Activated T-helper 1 cell treated with anti-CD3 and anti-CD28 coated beads, Interleukin-2, amount 50 U/mL, for 16 hours (primary cell): ENCODE data around the gene GPD1L.
"Not testable (repeated sequence)": the region's sequence is repeated elsewhere in the genome, so short reads cannot be mapped to it uniquely, and the experiment has no call there.

Experiments used
- DNase-seq, 2 donors: peaks; one replicate each; pipeline ENCODE4 v3.0.0-alpha.2; 2020; ENCODE audit warnings: low read depth in 1 of 2, low spot score in 1 of 2

The GPD1L gene

DNA sequence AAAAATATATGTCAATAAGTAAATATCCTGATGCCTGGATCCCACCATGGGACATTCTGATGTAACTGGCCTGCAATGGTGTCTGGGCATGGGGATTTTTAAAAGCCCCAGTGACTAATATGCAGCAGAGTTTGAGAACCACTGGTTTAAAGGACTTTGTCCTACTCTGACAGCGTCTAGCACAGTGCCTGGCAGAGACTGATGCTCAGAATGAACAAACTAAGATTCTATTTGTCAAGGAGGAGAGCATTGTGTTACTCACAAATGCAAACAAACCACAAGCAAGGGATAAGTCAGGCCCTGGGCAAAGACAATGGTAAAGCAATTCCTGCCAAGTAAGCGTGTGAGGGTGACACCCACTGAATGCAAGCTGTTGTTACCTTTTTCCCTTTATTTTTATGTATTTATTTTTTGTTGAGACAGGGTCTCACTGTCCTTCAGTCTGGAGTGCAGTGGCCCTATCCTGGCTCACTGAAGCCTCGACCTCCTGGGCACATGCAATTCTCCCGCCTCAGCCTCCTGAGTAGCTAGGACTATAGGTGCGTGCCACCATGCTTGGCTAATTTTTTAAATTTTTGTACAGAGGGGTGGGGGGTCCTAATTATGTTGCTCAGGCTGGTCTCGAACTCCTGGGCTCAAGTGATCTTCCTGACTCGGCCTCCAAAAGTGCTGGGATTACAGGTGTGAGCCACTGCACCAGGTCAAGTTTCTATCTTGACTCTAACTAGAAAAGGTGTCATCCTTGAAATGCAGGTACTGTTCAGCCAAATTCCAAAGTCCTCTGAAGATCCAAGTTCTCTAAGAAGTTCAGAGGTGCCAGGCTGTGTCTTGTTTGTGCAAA is 909 bp upstream of the GPD1L start:
- no peak for DNase-seq

DNA sequence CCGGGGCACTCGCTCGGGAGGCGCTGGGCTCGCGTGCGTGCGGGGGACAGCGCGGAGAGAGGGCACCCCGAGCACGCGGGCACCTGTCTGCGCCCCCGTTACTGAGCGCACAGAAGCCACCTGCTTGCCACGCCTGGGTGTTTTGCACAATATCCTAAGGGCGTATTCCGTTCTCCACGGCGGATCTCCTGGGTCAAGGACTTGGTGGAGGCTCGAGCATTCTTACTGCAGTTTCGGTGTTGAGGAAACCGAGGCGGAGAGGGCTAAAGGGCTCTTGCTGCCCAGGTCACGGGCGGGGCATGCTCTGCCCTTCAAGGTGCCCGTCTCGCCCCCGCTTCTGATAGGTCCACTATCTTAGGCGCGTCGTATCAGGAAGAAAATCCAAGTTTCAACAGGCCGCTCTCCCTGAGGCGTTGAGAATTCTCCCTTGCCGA is 526 bp downstream of the GPD1L start:
- peak; percentile 6 to 7 for DNase-seq

DNA sequence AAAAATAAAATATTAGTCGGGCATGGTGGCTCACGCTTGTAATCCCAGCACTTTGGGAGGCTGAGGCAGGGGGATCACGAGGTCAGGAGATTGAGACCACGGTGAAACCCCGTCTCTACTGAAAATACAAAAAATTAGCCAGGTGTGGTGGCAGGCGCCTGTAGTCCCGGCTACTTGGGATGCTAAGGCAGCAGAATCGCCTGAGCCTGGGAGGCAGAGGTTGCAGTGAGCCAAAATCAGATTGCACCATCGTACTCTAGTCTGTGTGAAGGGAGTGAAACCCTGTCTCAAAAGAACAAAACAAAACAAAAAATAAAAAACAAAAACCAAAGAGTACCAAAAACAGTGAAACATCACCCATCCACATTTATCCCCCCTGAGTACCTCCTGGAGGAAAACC is 1.8 kb downstream of the GPD1L start:
- not testable (repeated sequence) for DNase-seq

DNA sequence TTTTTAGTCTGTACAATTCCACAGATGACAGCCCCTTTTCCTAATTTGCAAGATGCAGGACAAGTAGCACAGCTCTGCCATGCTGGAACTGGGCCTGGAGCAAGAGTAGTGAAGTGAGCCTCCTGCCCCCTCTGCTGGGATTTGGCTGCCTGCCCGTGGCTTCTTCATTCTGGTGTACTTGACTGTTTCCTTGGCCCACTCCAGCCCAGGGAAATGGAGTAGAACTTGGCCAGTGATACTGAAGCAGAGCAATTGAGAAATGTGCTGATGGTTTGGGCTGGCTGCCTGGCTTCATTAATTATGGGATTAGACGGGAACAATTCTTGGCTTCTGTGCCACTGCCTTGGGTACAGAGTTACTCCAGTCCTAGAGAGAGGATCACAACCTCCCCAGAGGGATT is 2.8 kb downstream of the GPD1L start:
- no peak for DNase-seq

DNA sequence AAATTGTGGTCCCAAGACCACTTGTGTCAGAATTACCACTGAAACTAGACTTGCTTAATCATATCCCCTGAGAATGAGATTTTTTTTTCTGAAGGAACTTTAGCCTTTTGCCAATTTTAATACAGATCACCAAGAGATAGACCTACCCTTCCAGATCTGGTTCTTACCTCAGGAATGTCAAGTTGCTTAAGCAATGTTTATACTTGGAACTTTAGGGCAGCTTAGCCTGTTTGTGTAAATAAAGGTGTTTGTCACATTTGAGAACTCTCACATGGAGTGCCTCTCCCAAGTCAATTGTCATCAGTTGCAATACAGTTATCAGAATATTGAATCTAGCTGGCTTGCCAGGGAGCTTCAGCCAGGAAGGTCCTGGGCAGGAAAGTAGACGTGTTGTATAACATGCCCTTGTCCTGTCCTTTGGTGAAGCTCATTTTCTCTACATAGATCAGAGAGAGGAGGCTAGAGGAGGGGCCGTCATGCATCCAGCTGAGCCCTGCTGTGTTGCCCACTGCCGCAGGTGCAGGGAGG is 3.9 kb downstream of the GPD1L start:
- no peak for DNase-seq

DNA sequence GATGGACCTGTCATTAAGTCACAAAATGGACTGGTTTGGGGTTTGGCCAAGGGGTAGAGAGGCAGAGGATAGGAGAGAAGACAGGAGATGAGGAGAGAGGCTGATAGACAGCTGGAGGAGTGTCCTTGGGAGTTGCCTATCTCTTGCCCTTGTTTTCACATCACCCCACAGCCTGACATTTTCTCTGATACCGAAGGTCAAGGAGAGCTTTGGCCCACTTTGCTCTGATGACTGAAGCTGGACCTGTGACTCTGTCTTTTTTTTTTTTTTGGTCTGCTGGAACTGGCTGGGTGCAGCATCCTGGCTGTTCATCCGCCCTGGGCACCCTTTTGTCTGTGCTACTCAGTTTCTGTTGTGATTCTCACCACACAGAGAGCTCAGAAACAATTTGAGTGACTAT is 5.1 kb downstream of the GPD1L start:
- DNase-seq = no peak

DNA sequence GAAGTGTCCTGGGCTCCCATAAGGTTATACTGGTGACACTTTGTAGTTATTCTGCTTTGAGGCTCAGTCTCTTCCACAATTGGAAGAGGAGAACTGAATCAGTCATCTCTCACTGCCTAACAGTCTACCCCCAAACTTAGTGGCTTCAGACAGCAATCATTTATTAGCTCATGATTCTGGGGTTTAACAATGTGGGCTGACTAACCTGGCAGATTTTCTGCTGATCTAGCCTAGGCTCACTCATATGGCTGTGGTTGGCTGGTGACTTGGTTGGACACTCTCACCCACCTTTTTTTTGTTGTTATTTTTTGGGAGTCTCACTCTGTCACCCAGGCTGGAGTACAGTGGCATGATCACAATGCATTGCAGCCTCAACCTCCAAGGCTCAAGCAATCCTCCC is 7.1 kb downstream of the GPD1L start:
- DNase-seq = no peak

DNA sequence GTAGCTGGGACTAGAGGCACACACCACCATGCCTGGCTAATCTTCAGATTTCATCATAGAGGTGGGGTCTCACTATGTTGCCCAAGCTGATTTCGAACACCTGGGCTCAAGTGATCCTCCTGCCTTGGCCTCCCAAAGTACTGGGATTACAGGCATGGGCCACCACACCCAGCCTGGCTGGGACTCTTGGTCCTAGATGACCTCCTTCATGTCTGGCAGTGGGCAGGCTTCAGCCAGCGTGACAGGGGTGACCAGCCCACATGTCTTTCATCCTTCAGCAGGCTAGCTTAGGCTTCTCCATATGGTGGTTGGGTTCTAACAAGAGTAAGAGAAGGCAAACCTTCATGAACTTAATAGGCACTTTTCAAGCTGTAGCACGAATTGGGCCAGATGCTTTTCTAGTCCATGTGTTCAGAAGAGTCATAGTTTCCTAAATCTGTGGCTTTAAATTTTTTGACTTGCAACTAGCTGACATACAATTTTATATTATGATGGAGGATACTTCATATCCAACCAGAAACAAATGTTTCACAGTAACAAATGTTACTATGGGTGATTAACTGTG is 7.6 kb downstream of the GPD1L start:
- DNase-seq = no peak

DNA sequence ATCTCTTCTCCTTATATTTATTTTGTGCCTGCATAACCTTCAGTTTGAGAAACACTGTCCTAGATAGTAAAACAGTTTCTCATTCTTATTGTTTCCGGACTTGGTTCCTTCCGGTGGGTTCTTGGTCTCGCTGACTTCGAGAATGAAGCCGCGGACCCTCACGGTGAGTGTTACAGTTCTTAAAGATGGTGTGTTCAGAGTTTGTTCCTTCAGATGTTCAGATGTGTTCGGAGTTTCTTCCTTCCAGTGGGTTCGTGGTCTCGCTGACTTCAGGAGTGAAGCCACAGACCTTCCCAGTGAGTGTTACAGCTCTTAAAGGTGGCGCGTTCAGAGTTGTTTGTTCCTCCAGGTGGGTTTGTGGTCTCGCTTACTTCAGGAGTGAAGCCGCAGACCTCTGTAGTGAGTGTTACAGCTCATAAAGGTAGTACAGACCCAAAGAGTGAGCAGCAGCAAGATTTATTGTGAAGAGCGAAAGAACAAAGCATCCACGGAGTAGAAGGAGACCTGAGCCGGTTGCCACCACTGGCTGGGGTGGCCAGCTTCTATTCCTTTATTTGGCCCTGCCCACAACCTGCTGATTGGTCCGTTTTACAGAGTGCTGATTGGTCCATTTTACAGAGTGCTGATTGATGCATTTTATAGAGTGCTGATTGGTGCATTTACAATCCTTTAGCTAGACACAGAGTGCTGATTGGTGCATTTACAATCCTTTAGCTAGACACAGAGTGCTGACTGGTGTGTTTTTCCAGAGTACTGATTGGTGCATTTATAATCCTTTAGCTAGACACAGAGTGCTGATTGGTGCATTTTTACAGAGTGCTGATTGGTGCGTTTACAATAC is 8.3 kb downstream of the GPD1L start:
- peak; percentile 26 to 37 for DNase-seq

DNA sequence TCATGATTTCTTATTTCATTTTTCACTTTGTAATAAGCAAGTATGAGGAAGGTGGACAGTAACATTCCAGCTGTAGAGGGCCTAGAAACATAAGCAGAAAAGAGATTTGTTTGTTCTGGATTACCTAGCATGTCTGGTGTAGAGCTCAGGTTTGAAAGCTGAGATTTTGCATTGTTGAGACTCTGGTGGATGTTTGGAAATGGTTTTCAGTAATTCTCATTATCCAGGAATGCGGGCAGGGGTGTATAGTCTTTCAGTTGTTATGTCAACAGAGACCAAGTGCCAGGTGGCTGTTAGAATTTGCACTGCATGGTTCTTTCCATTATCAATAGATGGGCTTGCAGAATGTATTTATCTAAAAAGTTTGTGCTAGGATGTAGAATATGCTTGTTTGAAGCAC is 10.9 kb downstream of the GPD1L start:
- DNase-seq = no peak

DNA sequence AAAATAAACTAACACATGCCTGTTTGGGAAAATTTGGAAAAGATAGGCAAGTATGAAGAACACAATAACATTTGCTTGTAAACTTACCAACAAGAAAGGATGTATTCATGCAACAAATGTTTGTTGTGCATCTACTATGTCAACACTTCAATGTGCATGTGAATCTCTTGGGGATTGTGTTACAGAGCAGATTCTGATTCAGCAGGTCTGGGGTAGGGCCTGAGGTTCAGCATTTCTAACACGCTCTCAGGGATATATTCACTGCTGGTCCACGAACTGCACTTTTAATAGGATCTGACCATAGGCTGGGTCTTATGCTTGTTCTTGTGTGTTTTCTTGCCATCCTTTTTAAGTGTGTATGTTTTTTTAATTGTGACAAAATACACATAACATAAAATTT is 11.8 kb downstream of the GPD1L start:
- no peak for DNase-seq

DNA sequence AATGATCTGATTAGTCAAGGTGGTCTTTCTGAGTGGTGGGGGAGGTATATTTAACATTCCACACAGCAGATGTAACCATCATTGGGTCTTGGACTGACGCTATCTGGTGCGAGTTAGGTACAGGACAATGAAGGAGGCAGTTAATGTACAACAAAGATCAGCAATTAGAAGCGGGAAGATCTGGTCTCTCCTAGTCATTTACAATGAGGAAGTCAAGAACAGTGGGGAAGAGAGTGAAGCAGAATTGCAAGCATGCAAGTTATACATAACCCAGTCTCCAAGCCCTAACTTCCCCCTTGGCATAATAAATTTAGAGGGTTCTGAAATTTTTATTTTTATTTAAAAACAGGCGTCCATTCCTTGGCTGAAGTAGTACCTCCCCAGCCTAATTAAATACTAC is 14.1 kb downstream of the GPD1L start:
- DNase-seq = no peak

DNA sequence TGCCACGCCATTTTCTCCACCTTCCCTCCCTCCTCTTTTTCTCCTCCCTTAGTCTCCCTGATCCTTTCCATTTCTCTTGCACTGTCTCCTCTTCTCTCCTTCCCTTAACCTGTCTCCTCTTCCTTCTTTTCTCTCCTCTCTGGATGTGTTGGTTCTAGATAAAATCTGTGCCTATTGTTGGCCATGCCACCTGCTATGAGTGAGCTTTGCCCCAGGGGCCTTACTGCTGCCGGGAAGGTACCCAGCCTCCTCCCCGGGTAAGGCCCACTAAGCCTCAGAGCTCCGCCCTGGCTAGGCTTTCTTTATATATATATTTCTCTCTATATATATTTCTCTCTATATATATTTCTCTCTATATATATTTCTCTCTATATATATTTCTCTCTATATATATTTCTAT is 14.7 kb downstream of the GPD1L start:
- no peak for DNase-seq

DNA sequence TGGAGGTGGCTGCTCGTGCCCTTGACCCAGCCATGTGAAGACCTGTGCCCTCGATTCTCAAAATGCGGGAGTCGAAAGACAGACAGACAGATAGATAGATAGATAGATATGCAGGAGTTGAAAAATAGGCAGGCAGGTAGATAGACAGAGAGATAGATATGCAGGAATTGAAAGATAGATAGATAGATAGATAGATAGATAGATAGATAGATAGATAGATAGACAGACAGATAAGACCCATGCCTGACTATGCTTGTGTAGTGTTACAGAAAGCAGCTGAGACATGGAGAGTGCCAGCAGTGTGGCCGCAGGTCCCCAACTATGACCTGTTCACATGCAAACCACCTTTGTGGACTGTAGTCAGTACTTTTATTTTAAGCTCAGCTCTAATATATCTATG is 17.2 kb downstream of the GPD1L start:
- DNase-seq = no peak

DNA sequence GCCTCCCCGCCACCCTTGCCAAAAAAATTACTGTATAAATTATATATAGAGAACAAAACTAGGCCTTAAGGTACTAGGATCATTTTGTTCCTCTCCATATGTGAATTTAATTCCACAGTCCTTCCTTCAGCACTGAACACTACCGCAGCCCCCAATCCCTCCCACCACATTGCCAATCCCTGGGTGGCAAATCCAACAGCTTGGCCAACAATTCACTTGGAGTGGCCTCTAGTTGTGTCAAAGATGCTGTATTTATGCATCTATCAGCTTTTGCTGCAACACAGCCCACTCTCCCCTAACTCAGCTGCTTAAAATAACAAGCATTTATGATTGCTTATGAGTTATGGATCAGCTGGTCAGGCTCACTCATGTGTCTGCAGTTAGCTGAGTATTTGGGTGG is 18.6 kb downstream of the GPD1L start:
- DNase-seq = no peak

DNA sequence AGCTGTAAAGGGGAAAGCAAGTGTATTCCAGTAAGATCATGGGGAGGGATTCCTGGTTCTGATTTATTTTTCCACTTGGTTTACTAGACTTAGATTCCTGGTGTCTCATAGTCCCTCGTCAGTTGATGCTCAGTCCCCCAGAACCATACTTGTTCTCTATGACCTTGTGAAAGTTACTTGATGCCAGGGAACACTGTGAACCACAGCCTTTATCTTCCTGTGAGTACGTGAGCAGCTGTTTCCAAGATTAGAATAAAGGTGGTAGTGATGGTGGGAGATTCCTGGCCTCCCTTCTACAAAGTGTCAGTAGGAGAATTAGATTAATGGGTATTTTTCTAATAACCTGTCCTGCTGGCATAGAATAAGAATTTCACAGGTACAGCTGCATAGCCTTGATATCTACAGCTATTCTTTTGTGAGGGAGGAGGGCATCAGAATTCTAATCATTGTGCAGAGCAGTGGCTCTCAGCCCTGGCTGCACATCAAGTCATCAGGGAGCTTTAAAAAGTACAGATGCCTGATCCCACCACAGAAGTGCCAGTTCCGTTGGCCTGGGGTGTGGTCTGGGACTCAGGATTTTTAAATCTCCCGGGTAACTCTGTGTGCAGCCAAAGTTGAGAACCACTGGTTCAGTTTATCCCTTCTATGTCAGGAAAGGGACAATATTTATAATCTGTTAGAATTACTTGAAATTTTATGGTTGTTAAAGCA is 20.0 kb downstream of the GPD1L start:
- no peak for DNase-seq

DNA sequence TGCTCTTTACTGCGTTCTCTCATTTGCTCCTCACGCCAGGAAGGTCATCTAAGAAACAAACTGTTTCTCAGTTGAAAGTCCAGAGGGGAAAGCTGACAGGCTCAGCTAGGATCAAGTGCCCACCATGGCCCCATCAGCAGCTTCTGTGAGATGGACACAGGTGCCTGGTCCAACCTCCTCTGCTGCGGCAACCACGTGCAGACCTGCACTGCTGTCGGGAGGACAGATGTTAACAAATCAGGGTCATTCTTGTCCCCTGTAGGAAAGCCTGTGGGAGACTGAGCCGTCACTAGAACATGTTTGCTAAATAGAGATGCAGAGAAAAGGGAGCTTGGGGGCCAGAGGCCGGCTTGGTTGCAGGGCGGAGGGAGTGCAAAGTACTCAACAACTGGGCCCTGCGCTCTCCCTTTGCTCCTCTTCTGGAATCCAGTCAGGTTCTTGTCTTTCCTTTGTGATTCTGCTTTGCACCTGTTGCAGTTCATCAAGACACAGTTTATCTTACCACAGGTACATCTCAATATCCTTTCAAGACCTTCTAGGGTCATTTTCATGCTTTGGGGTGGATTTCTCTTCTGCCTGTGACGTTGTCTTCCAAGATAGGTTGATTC is 20.9 kb downstream of the GPD1L start:
- DNase-seq = no peak

DNA sequence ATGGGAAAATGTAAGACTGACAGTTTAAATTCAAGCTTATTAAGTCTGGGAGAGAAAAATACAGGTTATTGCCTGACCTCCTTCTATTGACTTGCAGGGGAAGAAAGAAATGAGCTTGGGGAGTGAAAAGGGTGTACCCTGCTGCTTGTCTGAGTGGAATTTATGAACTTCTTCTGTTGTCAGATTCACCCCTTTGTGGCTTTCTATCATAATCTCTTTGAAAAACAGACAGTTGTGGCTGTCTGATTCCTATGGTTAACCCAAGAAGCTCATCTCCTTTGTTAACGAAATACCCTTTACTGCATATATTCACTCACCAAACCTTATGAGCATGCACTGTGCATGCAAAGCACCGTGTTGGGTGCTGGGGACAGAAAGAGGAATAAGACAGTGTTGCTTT is 22.5 kb downstream of the GPD1L start:
- DNase-seq = no peak

DNA sequence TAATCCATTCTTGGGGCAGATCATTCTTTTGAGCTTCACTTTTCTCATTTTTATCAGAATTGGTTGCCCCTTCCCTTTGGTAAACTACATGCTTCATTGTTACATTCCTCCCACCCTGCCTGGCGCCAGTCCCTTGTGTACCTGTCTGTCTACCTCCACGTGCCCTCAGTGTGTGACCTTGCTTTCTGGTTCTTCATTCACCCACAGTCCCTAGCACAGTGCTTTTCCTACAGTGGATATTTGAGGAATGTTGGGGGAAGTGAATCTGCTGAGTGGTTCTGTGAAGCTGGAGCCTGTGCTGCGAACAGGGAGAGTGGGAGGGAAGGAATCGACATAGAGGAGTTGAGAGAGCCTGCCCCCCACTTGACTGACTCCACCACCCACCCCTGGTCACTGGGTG is 23.4 kb downstream of the GPD1L start:
- DNase-seq = no peak

DNA sequence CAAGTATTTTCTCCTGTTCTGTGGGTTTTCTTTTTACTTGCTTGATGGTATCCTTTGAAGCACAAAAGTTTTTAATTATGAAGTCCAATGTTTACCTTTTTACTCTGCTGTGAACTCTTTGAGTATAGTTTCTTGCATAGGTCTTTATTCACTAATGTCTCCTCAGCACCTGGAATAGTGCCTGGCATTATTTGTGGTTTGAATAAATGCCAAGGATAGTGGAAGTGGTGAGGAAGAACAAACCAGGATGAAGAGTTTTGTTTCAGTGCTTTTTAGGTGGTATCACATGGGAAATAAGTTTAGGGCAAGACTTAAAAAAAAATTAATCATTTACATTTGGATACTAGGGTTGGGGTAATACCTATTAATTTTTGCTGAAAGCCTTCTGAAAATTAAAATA is 25.7 kb downstream of the GPD1L start:
- DNase-seq = no peak

DNA sequence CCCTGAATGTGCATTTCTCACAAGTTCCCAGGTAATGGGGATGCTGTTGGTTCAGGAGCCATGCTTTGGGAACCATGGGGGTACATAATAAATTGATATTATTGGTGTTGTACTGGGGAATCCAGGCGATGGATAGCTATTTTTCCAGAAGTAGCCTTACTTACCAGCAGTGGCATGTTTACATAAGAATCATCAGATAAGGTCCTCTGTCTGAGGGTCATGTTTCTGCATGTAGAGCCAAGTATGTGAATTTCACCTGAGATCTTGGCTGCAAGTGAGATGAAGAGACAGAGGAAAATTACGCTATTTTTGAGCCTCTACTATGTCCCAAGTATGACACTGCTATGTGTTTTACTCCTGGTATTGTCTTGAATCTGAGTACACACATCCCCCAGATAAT is 26.3 kb downstream of the GPD1L start:
- no peak for DNase-seq
